Coronary artery (tissue), 2 donors: ENCODE data around the gene DNMBP.
"Not testable (repeated sequence)": the region's sequence is repeated elsewhere in the genome, so short reads cannot be mapped to it uniquely, and the experiment has no call there.

Experiments
- DNase-seq: peaks from one replicate; pipeline ENCODE4 v3.0.0-alpha.2; 2017; ENCODE audit warnings: low spot score
- H3K27ac ChIP-seq, 2 donors: fragments of 200-600 bp; sonication (generic); one replicate each; pipeline ENCODE4 v1.5.1; 2016 to 2019
- H3K4me3 ChIP-seq: fragments of 200-600 bp; sonication (generic); 2 replicates; pipeline ENCODE4 v1.5.1; 2016; ENCODE audit warnings: mild to moderate bottlenecking, moderate library complexity
- TF ChIP-seq, protein P1 (sequence below): fragments of 200-600 bp; sonication (generic); IDR thresholded peaks from one replicate; pipeline ENCODE4 v1.5.1; 2019; ENCODE audit warnings: antibody characterized with exemption

Gene DNMBP

DNA sequence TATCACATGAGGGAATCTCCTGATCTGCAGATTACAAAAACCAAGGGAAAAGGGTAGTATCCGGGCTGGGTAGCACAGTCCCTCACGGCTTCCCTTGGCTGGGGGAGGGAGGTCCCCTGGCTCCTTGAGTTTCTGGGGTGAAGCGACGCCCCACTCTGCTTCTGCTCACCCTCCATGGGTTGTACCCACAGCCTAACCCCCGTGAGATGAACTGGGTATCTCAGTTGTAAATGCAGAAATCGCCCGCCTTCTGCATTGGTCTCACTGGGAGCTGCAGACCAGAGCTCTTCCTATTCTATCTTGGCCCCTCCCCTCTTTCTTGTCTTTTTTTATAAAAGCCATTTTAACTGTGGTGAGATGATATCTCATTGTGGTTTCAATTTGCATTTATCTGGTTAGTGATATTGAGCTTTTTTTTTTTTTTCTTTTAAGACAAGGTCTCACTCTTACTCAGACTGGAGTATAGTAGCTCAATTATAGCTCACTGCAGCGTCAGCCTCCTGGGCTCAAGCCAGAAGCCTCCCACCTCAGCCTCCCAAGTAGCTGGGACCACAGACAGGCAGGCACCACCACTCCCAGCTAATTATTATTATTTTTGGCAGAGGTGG is 139.5 kb downstream of the DNMBP start:
- Histone ChIP-seq H3K27ac (no peak overlapping the region), H3K4me3 (no peak overlapping the region)
- TF ChIP-seq, protein P1, sequence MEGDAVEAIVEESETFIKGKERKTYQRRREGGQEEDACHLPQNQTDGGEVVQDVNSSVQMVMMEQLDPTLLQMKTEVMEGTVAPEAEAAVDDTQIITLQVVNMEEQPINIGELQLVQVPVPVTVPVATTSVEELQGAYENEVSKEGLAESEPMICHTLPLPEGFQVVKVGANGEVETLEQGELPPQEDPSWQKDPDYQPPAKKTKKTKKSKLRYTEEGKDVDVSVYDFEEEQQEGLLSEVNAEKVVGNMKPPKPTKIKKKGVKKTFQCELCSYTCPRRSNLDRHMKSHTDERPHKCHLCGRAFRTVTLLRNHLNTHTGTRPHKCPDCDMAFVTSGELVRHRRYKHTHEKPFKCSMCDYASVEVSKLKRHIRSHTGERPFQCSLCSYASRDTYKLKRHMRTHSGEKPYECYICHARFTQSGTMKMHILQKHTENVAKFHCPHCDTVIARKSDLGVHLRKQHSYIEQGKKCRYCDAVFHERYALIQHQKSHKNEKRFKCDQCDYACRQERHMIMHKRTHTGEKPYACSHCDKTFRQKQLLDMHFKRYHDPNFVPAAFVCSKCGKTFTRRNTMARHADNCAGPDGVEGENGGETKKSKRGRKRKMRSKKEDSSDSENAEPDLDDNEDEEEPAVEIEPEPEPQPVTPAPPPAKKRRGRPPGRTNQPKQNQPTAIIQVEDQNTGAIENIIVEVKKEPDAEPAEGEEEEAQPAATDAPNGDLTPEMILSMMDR = no peak
- DNase-seq = no peak

DNA sequence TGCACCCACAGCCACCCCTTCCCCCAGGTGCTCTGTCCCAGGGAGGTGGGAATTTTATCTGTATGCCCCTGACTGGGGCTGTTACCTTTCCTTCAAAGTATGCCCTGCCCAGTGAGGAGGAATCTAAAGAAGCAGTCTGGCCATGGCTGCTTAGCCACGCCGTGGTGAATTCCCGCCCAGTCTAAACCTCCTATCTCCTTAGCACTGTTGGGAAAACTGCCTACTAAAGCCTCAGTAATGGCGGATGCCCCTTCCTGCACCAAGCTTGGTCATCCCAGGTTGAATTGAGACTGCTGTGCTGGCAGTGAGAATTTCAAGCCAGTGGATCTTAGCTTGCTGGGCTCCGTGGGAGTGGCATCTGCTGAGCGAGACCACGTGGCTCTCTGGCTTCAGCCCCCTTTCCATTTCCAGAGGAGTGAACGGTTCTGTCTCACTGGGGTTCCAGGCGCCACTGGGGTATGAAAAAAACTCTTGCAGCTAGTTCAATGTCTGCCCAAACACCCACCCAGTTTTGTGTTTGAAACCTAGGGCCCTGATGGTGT is 140.1 kb downstream of the DNMBP start:
- Histone ChIP-seq H3K4me3 (no peak overlapping the region), H3K27ac (no peak overlapping the region)
- TF ChIP-seq, protein P1 = no peak
- DNase-seq = no peak

DNA sequence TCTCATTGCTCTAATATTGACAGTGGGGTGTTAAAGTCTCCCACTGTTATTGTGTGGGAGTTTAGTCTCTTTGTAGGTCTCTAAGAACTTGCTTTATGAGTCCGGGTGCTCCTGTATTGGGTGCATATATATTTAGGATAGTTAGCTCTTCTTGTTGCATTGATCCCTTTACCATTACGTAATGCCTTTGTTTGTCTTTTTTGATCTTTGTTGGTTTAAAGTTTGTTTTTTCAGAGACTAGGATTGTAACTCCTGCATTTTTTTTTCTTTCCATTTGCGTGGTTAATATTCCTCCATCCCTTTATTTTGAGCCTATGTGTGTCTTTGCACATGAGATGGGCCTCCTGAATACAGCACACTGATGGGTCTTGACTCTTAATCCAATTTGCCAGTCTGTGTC is 142.5 kb downstream of the DNMBP start:
- DNase-seq, H3K27ac ChIP-seq, H3K4me3 ChIP-seq: not testable (repeated sequence)

DNA sequence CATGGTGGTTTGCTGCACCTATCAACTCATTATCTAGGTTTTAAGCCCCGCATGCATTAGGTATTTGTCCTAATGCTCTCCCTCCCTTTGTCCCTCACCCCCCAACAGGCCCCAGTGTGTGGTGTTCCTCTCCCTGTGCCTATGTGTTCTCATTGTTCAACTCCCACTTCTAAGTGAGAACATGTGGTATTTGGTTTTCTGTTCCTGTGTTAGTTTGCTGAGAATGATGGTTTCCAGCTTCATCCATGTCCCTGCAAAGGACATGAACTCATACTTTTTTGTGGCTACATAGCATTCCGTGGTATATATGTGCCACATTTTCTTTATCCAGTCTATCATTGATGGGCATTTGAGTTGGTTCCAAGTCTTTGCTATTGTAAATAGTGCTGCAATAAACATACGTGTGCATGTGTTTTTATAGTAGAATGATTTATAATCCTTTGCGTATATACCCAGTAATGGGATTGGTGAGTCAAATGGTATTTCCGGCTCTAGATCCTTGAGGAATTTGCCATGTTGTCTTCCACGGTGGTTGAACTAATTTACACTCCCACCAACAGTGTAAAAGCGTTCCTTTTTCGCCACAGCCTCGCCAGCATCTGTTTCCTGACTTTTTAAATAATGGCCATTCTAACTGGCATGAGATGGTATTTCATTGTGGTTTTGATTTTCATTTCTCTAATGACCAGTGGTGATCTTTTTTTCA is 146.1 kb downstream of the DNMBP start:
- not testable (repeated sequence) for H3K4me3 ChIP-seq, H3K27ac ChIP-seq, DNase-seq

DNA sequence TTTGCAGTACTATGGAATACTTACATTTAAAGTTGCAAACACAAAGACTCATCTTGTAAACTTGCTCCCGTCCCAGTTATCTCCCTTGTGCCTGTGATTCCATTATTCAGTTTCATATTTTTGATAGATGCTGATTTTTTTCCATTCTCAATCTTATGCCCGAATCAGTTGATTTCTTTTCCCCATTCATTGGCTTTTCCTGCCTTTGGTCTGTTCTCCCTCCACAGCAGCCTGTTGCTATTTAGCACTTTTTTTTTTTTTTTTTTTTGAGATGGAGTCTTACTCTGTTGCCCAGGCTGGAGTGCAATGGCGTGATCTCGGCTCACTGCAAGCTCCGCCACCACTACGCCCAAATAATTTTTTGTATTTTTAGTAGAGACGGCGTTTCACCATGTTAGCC is 149.3 kb downstream of the DNMBP start:
- Histone ChIP-seq H3K4me3 (no peak overlapping the region), H3K27ac (no peak overlapping the region)
- DNase-seq = no peak
- TF ChIP-seq, protein P1 = no peak

DNA sequence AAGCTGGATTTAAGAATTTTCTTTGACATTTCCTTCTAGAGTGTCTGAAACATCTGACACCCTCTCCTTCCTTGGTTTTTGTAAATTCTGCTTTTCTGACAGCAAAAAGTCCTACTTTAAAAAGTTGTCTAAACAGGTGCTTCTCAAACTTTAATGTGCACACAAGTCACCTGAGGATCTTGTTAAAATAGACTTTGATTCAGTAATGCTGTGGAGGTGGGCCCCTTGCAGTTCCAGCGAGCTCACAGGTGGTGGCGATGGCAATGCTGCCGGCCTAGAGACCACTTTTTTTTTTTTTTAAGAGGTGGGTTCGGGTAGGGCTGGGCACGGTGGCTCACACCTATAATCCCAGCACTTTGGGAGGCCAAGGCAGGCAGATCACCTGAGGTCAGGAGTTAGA is 150.2 kb downstream of the DNMBP start:
- no peak overlapping the region for H3K4me3 ChIP-seq
- TF ChIP-seq, protein P1 = no peak
- no peak overlapping the region for H3K27ac ChIP-seq
- no peak for DNase-seq

DNA sequence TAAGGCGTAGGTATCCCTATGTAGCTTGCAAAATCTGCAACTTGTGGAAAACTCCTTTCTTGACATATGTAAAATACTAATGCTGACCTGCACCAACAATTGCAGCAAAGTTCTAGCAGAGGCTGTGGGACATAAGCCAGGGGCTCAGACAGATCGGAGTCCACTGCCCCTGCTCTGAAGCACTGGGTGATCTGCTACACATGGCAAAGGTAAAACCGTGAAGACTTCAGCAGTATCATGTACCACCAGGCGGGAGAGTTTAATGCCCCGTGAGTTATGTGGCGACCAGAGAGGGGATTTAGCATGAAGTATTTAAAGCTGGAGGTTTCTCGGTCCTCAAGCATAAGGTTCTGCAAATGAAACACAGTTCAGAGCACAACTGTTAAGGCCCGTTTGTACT is 150.9 kb downstream of the DNMBP start:
- Histone ChIP-seq H3K4me3 (no peak overlapping the region), H3K27ac (no peak overlapping the region)
- DNase-seq = no peak
- TF ChIP-seq, protein P1 = no peak

DNA sequence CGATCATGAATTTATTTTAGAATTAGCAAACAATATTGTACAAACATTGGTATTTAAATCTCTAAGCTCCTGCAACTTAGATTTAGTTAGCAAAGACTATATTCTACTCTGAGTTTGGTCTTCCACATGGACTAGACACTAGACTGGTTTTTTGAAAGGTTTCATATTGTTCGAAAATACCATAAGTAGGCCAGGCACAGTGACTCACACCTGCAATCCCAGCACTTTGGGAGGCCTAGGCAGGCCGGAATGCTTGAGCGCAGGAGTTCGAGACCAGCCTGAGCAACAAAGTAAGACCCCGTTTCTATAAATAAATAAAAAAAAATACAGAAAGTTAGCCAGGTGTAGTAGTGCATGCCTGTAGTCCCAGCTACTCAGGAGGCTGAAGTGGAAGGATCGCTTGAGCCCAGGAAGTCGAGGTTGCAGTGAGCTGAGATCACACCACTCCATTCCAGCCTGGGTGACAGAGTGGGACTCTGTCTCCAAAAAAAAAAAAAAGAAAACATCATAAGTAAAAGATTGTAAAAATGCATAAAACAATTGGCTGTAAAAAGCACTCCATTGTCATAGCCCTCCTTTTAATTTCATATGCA is 154.2 kb downstream of the DNMBP start:
- TF ChIP-seq, protein P1 = no peak
- H3K4me3 ChIP-seq = no peak overlapping the region

More for the DNA sequence above, 154.2 kb downstream of the DNMBP start:
- H3K27ac ChIP-seq = no peak overlapping the region
- no peak for DNase-seq
